GM12873 (cell line): ENCODE data around the gene DTX1.

Experiments
- TF ChIP-seq, protein P1 (sequence below): IDR thresholded peaks from 2 replicates; pipeline ENCODE4 v1.5.1; 2012; ENCODE audit warnings: low read depth, mild to moderate bottlenecking, moderate library complexity, low read length, control low read depth; ENCODE audit not compliant: insufficient read depth; ENCODE audit errors: missing control alignments

DTX1 gene

DNA sequence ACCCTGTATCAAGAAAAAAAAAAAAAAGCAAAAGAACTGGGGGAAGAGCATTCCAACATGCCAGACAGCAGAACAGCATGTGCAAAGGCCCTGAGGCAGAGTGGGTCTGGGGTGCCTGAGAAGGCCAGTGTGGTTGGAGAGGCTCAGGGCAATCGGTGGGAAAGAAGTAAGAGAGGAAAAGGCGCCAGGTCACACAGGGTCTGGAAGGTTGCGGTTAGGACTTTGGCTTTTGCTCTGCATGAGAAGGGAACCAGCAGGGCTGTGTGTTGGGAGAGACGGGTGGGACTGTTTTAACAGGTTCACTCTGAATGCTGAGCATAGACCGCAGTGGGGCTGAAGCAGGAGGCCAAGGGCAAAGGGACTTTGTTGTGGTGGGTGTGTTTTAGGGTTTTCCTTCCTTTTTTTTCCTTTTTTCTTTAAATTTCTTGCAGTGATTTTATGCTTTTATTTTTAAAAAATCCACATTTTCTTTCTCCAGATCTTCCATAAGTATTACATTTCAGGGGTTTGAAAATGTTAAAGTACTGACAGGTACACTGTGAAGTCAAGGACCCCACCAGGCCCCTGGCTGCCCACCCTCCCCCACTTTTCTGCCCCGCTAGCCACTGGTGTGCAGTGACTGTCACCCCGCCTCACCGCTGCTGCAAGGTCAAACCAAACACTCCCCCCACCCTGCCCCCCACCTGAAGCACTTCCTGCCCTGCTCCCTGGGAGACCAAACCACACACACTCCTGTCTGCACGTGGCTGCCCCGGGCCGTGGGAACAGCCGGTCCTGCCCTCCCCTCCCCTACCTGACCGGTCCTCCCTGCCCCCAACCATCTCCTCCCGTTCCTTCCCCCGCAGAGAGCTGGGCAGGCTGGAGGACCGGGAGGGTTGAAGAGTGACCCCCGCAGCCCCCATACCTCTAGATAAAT is 30.0 kb downstream of the DTX1 start:
- TF ChIP-seq, protein P1, sequence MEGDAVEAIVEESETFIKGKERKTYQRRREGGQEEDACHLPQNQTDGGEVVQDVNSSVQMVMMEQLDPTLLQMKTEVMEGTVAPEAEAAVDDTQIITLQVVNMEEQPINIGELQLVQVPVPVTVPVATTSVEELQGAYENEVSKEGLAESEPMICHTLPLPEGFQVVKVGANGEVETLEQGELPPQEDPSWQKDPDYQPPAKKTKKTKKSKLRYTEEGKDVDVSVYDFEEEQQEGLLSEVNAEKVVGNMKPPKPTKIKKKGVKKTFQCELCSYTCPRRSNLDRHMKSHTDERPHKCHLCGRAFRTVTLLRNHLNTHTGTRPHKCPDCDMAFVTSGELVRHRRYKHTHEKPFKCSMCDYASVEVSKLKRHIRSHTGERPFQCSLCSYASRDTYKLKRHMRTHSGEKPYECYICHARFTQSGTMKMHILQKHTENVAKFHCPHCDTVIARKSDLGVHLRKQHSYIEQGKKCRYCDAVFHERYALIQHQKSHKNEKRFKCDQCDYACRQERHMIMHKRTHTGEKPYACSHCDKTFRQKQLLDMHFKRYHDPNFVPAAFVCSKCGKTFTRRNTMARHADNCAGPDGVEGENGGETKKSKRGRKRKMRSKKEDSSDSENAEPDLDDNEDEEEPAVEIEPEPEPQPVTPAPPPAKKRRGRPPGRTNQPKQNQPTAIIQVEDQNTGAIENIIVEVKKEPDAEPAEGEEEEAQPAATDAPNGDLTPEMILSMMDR = no peak

DNA sequence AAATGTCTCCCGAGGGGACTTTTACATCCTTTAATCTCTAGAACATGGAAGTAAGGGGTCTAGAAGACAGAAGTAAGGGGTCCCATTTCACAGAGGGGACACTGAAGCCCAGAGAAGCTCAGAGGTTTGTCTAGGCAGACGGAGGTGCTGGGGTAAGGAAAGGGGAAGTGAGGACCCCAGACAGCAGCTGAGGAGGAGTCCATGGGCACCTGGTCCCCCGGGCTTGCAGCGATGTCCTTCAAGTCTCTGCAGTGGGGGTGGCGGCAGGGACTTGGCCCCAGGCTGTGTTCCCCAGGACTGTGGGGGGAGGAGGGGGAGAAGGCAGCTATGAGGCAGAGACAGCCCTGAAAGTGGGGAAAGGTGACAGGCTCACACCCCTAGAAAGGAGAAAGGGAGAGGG is 30.7 kb downstream of the DTX1 start:
- TF ChIP-seq, protein P1 = no peak

DNA sequence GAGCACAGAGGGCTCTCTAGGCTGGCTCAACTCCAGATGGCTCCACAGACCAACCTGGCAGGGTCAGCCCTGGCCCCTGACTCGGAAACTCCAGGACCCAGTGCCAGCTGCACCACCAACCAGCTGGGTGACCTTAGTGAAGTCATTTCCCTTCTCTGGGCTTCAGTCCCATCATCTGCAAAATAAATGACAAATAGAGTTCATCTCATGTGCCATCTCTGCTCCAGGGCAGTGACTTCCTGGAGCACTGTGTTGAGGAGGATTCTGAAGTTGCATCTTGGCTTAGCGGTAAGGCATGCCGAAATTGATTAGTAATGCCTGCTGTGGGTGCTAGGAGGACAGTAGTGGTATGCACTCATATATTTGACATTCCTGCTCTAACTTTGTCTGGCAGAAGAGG is 31.5 kb downstream of the DTX1 start:
- TF ChIP-seq, protein P1 = no peak

- TF ChIP-seq, protein P1 = no peak
These were observed 32.6 kb downstream of the DTX1 start for GRCh38 chr12:113088971-113089756.

GRCh38 chr12:113089839-113090238 is 33.3 kb downstream of the DTX1 start:
- TF ChIP-seq, protein P1 = no peak

DNA sequence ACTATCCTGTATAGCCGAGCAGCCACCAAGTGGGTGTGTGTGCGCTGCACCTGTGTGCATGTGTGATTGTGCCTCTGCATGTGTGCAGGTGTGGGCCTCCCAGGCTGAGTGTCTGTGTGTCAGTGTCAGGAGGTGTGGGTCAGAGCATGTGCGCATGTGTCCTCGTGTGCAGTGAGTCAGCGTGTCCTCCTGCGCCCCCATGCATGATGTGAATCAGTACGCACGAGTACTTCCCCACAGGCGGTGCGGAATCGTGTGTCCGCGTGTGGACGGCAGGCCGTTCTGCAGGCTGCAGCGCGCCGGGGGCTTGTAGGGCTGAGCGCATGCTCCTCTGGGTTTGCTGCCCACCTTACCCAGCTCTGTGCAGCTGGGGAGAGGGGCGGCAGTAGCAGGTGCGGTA is 34.2 kb downstream of the DTX1 start:
- TF ChIP-seq, protein P1 = no peak

- TF ChIP-seq, protein P1 = no peak
These were observed 35.0 kb downstream of the DTX1 start for GRCh38 chr12:113091506-113091905.
